ENCODE results near the gene JOSD1. TPM values are rescaled to one million over a fixed set of nuclear protein-coding genes. Genes with fewer than 3 reads are reported as not detected.
A peak's percentile ranks its signal among the peaks of the same experiment; 100 is the strongest.

Gene JOSD1
- total RNA-seq (64.9 and 73.1 TPM in 2 replicates), polyA plus RNA-seq (57.2 and 61.7 TPM in 2 replicates), polyA minus RNA-seq (54.6 and 76.6 TPM in 2 replicates), Bru-seq, nascent RNA (percentile 86 among the genes with signal in this experiment), BruChase-seq, experiment 1, labeled RNA remaining after a 6-hour chase (percentile 95 among the genes with signal in this experiment), BruChase-seq, experiment 2, labeled RNA remaining after a 2-hour chase (percentile 94 among the genes with signal in this experiment)
- polyA plus RNA-seq (2011; cell fraction: cytosol; rRNA removed): 60.4 and 64.8 TPM in 2 replicates
- 48.7 and 58.5 TPM in 2 replicates for polyA plus RNA-seq (2011; cell fraction: nucleus; rRNA removed)
- 49.1 and 54.9 TPM in 2 replicates for polyA plus RNA-seq (2012)
- polyA minus RNA-seq (2011; cell fraction: cytosol; rRNA and poly(A)+ RNA removed): 37.7 TPM
- 22.1 and 25.3 TPM in 2 replicates for polyA minus RNA-seq (2011; cell fraction: nucleus; rRNA and poly(A)+ RNA removed)
- long read RNA-seq, transcript JOSD1-201 (4 exons, 3,648 nt): major isoform, 9 of 39 reads
- long read RNA-seq, partial matches to known transcripts: 0 of 39 reads
- long read RNA-seq, other reads (novel, unspliced or antisense): 29 of 39 reads

DNA sequence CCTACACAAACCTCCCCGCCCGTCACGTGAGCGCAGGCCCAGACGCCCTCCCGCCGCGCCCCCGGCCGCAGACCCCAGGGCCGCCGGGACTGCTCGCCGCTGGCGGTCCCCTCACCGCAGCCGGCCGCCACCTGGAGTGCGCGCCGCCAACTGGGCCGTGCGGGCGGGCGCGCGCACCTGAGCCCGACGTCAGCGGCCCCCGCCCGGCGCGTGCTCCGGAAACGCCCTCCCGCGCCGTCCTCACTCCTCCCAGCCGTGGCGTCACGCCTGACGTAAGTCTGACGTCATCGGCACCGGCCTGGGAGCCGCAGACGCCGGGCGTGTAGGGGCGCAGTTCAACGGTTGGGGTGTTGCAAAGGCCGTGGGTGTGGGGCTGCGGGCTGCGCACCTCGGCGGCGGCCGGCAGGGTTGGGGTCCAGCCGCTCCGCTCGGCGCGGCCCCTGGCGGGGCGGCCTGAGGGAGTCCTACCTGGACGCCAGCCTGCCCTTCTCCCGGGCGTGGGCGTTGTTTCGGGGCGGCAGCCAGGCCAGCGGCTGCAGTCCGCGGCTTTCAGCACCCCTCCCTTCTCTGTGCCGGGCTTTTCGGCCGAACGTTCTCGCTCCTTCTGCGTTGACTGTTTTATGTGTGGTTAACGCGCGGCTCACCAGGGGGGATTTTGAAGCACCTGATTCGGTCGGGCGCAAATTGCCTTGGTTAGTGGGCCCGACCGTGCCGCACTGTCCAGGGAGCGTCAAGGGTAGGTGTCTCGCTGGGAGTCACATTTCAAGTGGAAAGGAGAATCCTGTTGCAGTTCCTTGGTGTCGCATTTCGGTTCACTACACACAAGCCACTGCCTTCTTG lies at the start of gene JOSD1:
JOSD1 (minus strand) TSS at position 155 of the 840 bp plus-strand sequence. CDS start 956 bp downstream, outside the sequence.
- no peaks in the 10 kb centered on the region for H4K20me1 ChIP-seq (replicated peaks; ENCODE audit: control insufficient read depth, extremely low read depth, insufficient read depth, low read length)
- peak within 1 kb of the TSS; percentile 64 to 78 (median 75) for H3K4me3 ChIP-seq (replicated peaks in 1 of 3; ENCODE audit: insufficient read depth in 1 of 3, low read depth in 1 of 3, low read length in 3 of 3)
- BruUV-seq (replicated peaks): TSS peak; percentile 63
- peak within 1 kb of the TSS; percentile 91 for H3K9ac ChIP-seq (replicated peaks; ENCODE audit: extremely low read depth, insufficient read depth, low read length)
- intact Hi-C loops (cut with micrococcal nuclease) (loop anchor here (2.0 to 10.0 kb wide), 2 partner anchors 44 to 196 kb away; partner anchors contain the start of genes CBY1, DDX17 and FAM227A), dilution Hi-C loops (cut with MboI; ENCODE audit: extremely low pct_ligation_motif_present, low sequenced_read_pairs) (no loop called here)
- H3K9me1 ChIP-seq (replicated peaks; ENCODE audit: control insufficient read depth, extremely low read depth, insufficient read depth, low read length): no peaks in the 10 kb centered on the region
- peaks cover 47% of the 10 kb centered on the region for H3K4me1 ChIP-seq (ENCODE audit: control insufficient read depth, extremely low read depth, insufficient read depth, low read length)
- no peaks in the 10 kb centered on the region for H3K9me3 ChIP-seq (replicated peaks; ENCODE audit: control insufficient read depth, insufficient read depth, low read length)
- peak; percentile 55 for FAIRE-seq
- H3K27me3 ChIP-seq (ENCODE audit: control insufficient read depth in 2 of 2, insufficient read depth in 2 of 2, low read length in 2 of 2): no peaks in the 10 kb centered on the region
- ChIA-PET CTCF (interaction anchor here (1.0 to 7.3 kb wide), 2 partner anchors 18 to 33 kb away, joined by 4 to 59 read pairs; partner anchors contain the start of gene TOMM22), POLR2A (no interaction called here)
- TF ChIP-seq FOS (IDR thresholded peaks at IDR 0.05; ENCODE audit: borderline replicate concordance, insufficient read depth, low read length): peak; percentile 12
- no peak for TF ChIP-seq GATA2 (IDR thresholded peaks at IDR 0.05; ENCODE audit: insufficient read depth, insufficient read length, low read depth, low read length)
- TF ChIP-seq JUN (IDR thresholded peaks at IDR 0.05; ENCODE audit: borderline replicate concordance, insufficient read depth, insufficient read length, low read depth): peak; percentile 76
- TF ChIP-seq POLR2AphosphoS5 (IDR thresholded peaks at IDR 0.05; ENCODE audit: insufficient read depth, low read depth, low read length): peak; percentile 90
- TF ChIP-seq, protein P1, sequence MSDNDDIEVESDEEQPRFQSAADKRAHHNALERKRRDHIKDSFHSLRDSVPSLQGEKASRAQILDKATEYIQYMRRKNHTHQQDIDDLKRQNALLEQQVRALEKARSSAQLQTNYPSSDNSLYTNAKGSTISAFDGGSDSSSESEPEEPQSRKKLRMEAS (IDR thresholded peaks at IDR 0.05; ENCODE audit: insufficient read depth, insufficient read length): peak; percentile 21
- no peak for TF ChIP-seq EZH2 (IDR thresholded peaks at IDR 0.05; ENCODE audit: borderline replicate concordance, low read depth, low read length, severe bottlenecking)
- peak; percentile 81 for TF ChIP-seq POLR2A (IDR thresholded peaks at IDR 0.05; ENCODE audit: low read depth, low read length)
- peaks cover 33% of the 10 kb centered on the region for H3K79me2 ChIP-seq (ENCODE audit: control insufficient read depth, insufficient read depth, low read length)
- H3K4me2 ChIP-seq (ENCODE audit: insufficient read depth, low read length): peak within 1 kb of the TSS; percentile 77
- H3K36me3 ChIP-seq (ENCODE audit: control insufficient read depth in 2 of 2, extremely low read depth in 1 of 2, insufficient read depth in 2 of 2, low read length in 2 of 2): no peaks in the 10 kb centered on the region
- peak within 1 kb of the TSS; percentile 93 for H3K27ac ChIP-seq (ENCODE audit: insufficient read depth, low read depth, low read length)
- DNase-seq (ENCODE audit: low read depth, low spot score): peak; percentile 90
- peak within 1 kb of the TSS; percentile 67 for H2AFZ ChIP-seq (ENCODE audit: low read depth, low read length)
